DMS153 treated with DMSO at 0.1 percent for 48 hours (cell line): Measurements from ENCODE around the gene FAS.
"Not testable (repeated sequence)": the region's sequence is repeated elsewhere in the genome, so short reads cannot be mapped to it uniquely, and the experiment has no call there.

Experiments
- DNase-seq: peaks from one replicate; lab custom pipeline; 2025; ENCODE audit not compliant: unreplicated experiment; lab: John Stamatoyannopoulos, UW

Gene FAS

GRCh38 chr10:88991899-88992320 lies 1.3 kb downstream of the FAS start:
- no peak for DNase-seq

GRCh38 chr10:88992921-88993524 lies 2.4 kb downstream of the FAS start:
- no peak for DNase-seq

- DNase-seq = no peak
Observed at GRCh38 chr10:88994019-88994418, 3.4 kb downstream of the FAS start.

- no peak for DNase-seq
Observed at GRCh38 chr10:88995156-88995876, 4.7 kb downstream of the FAS start.

- no peak for DNase-seq
Observed at GRCh38 chr10:88996927-88997326, 6.3 kb downstream of the FAS start.

- DNase-seq = no peak
Observed at GRCh38 chr10:88999625-89000024, 9.0 kb downstream of the FAS start.

- no peak for DNase-seq
Observed at GRCh38 chr10:89001024-89001728, 10.6 kb downstream of the FAS start.

GRCh38 chr10:89001729-89002072 lies 11.1 kb downstream of the FAS start:
- DNase-seq = no peak

- no peak for DNase-seq
Observed at GRCh38 chr10:89002226-89002978, 11.8 kb downstream of the FAS start.

- no peak for DNase-seq
Observed at GRCh38 chr10:89003344-89003743, 12.7 kb downstream of the FAS start.

- DNase-seq = no peak
Observed at GRCh38 chr10:89007129-89007893, 16.7 kb downstream of the FAS start.

GRCh38 chr10:89018700-89019346 lies 28.2 kb downstream of the FAS start:
- not testable (repeated sequence) for DNase-seq

GRCh38 chr10:89019569-89020327 lies 29.1 kb downstream of the FAS start:
- DNase-seq = no peak

GRCh38 chr10:89021526-89021925 lies 30.9 kb downstream of the FAS start:
- DNase-seq = not testable (repeated sequence)

GRCh38 chr10:89022734-89023133 lies 32.1 kb downstream of the FAS start:
- DNase-seq = no peak

- no peak for DNase-seq
Observed at GRCh38 chr10:89025453-89025852, 34.9 kb downstream of the FAS start.

- no peak for DNase-seq
Observed at GRCh38 chr10:89029181-89029580, 38.6 kb downstream of the FAS start.

- peak; percentile 67 for DNase-seq
Observed at GRCh38 chr10:89029785-89030437, 39.3 kb downstream of the FAS start.

- DNase-seq = no peak
Observed at GRCh38 chr10:89030791-89031190, 40.2 kb downstream of the FAS start.
